HG02571 (cell line): ENCODE results near the gene OXSR1.
"Not testable (repeated sequence)": the region's sequence is repeated elsewhere in the genome, so short reads cannot be mapped to it uniquely, and the experiment has no call there.

ENCODE experiments used
- ATAC-seq: cut with Tn5 transposase; IDR thresholded peaks from one replicate; pipeline ENCODE4 v1.9.1; 2021; ENCODE audit warnings: mild to moderate bottlenecking, moderate library complexity; ENCODE audit not compliant: unreplicated experiment

Gene OXSR1

DNA sequence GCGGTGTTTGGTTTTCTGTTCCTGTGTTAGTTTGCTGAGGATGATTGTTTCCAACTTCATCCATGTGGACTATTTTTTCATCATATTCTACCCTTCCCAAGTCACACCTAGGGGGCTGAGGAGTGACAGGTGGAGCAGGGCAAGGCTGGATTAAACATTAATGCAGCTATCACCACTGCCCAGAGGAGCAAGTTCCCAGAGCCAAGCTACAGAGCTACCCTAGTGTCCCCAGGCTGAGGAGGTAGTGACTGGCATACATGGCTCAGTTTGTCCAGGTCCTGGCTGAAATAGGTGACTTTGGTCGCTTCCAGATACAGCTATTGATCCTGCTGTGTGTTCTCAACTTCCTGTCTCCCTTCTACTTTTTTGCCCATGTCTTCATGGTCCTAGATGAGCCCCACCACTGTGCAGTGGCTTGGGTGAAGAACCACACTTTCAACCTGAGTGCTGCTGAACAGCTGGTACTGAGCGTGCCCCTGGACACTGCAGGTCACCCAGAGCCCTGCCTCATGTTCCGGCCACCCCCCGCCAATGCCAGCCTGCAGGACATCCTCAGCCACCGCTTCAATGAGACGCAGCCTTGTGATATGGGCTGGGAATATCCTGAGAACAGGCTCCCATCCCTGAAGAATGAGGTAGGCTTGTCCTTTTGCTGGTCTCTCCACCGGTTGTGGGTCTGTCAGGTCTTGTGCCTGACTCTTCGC is 100.4 kb downstream of the OXSR1 start, which contains the start of gene SLC22A13:
Gene SLC22A13 (plus strand): TSS at position 209 of the 704 bp plus-strand sequence. CDS start 49 bp downstream, at position 258.
- no peak for ATAC-seq

DNA sequence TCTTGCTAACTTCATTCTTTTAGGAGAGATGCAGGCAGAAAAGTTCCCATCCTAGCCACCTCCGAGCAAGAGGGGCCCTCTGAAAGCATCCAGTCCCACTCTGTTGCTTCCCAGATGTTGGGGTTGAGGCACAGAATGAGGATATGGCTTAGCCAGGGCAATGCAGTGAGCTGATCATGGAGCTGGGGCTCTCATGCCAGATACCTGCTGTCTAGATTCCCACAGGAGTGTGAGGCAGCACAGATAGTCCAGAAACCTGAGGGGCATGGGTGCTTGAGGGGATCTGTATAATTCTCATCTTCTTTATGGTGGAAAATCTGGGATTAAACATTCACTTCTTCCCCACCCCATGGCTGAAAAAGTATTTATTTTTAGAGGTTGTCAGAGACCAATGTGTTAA is 101.5 kb downstream of the OXSR1 start:
- ATAC-seq: no peak

DNA sequence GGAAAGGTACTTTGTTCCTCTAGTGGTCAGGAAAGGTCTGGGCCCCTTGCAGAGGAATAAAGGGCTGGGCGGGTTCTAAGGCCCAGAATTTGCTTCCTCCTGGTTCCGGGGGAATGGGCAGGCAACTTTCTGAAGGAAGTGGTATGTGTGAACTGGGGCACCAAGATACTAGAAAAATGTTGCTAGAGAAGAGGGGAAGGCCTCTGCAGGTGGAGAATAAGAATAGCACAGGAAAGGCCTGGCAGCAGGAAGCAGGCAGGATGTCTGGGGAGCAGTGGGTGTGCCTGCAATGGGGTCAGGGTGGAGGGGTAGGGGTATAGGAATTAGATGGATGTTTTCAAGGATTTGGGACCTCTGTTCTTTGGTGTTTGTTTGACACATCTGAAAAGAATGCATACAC is 102.3 kb downstream of the OXSR1 start:
- ATAC-seq: no peak

DNA sequence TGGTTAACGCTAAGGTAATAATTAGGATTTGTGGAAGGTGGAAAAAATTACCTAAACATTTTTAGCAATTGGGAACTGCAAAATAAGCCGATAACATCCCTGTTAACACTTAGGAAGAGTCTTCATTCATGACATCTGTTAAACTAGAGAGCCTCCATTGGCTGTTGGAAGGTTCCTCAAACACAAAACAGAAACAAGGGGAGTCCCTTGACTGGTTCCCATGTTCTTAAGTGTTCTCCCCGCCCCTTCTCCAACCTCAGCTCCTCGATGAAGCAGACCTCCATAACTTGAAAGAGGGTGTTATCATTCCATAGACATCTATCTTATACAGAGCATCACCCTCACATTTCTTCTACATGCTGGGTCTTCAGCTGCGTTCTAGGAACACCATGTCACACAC is 102.8 kb downstream of the OXSR1 start:
- peak; percentile 17 for ATAC-seq

DNA sequence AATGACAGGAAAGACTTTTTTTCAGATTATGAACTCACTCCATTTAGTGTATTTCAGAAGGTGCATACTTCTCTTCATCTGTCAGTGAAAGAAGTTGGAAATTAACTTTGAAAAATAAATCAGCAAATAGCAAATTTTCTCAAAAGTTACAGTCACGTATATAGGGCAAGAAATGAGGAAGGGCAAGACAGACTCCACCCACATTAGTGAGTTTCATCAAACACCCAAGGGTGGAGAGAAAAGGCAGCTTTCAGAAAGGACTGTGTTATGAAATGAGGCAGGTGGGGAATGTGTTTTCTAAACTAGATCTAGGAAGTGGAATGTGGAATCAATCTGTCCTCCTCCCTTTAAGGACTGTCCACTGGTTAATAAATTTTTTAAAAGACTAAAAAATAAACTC is 103.2 kb downstream of the OXSR1 start:
- ATAC-seq: peak; percentile 57

DNA sequence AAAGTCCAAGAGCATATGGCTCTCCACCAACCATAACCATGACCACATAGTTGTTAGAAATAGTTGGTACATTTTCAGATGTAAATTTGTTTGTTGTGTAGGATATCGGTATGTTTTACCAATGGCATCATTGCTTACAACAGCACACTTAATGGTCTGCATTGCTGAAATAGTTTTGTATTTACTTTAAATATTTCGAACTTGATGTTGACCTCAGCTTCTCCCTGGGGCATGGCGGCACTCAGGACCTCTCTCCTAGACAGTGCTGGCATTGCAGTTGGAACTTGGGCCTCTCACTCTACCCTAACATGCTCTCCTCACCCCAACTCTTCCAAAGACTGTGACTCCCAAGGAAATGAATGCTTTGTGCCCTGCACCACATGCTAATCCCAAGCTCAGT is 105.3 kb downstream of the OXSR1 start:
- no peak for ATAC-seq

DNA sequence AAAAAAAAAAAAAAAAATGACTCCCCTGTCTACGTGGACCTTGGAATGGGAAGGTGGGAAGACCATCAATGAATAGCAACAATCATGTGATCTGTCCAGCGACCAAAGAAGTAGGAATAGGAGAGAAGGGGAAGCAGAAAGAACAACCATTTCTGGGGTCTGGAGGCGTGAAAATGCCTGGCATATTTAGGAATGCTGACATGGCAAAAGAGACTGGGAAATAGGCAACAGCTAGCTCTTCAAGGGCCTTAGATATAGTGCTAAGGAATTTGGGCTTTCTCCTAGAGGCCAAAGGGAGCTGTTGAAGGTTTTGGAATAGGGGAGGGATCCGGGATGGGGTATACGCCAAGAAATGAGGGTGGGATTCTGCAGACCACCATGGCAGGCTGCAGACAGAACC is 106.2 kb downstream of the OXSR1 start:
- ATAC-seq: no peak

DNA sequence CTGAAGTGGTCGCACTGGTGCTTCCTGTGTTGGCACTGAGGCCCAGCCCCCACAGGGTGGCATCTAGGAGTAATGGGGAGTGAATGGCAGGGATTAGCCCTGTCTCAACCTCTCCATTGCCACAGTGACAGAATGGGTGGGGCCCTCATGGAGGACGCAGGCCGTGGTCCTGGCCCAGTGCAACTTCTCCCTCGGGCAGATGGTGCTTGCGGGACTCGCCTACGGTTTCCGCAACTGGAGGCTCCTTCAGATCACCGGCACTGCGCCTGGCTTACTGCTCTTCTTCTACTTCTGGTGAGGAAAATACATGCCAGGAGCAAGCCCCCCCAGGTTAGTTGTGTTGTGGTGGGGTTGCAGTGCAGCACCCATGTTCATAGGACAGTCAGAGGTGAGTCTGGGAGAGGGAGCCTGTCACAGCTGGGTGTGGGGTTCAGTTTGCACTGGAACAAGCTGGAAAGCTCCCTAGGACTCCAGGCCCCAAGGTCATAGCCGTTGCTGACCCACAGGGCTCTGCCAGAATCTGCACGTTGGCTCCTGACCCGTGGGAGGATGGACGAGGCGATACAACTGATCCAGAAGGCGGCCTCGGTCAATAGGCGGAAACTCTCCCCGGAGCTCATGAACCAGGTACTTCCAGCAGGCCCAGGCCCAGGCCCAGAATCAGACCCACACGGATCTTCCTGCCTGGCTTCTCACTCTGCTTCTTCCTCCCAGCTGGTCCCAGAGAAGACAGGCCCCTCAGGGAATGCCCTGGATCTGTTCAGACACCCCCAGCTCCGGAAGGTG is 109.7 kb downstream of the OXSR1 start:
- ATAC-seq: no peak

DNA sequence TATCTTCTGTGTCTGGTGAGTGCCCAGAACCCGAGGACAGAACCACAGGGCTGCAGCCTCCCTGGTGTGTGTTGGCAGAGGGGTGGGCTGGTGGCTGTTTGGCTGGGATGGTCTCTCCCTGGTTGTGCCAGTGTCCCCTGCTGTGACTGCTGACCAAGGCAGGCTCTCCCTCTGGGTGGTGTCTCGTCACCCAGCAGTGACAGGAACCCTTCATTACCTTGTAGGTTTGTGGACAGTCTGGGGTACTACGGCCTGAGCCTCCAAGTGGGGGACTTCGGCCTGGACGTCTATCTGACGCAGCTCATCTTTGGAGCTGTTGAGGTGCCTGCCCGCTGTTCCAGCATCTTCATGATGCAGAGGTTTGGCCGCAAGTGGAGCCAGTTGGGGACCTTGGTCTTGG is 110.3 kb downstream of the OXSR1 start:
- no peak for ATAC-seq

DNA sequence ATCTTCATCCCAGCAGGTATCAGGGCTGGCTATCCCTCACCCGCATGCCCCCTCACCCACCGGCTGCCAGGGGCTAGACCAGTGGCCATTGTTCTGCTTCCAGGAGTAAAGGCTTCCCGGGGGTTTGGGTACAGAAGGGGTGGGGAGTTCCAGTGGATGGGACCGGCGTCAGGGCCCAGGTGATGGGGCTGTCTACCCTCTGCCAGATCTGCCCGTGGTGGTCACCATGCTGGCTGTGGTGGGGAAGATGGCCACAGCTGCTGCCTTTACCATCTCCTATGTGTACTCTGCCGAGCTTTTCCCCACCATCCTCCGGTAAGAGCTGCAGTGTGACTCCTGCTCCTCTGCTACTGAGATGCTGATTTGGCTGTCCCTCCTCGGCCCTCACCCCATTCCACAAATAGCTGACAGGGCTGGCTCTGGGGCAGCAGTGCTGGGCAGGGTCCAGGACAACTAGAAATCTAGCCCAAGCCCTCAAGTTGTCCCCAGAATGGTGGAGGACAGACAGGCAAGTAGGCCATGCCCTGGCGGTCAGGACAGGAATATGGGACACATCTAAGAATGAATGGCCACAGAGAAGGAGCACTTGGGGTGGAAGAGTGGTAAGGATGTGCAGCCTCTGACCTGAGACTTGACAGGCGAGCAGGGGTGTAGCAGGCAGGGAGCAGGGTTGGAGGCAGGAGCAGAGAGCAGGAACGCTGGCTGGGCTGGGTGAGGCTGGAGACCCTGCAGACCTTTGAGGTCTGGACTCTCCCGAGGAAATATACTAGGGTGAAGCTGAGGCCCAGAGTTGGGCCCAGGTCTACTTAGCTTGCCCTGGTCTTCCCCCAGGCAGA is 111.0 kb downstream of the OXSR1 start:
- no peak for ATAC-seq

DNA sequence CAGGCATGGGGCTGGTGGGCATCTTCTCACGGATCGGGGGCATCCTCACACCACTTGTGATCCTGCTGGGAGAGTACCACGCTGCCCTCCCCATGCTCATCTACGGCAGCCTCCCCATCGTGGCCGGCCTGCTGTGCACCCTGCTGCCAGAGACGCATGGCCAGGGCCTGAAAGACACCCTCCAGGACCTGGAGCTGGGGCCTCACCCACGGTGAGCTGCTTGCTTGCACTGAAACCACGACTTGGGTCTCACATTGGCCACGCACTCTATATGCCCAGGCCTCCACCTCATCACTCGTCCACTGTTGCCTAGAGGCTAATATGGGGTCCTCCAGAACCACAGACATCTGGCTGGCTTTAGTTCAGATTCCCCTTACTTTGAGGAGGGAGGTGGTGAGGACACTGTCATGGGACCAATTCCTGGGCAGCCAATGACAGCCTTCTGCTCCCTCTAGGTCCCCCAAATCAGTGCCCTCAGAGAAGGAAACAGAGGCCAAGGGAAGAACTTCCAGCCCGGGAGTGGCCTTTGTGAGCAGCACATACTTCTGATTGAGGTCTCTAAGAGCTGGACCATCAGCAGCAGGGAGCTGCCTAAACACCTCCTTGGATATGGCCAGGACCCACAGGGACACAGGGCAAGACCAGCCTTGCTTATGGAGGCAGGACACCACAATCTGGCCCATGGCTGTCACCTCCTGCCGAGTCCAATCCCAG is 111.7 kb downstream of the OXSR1 start:
- ATAC-seq: no peak

DNA sequence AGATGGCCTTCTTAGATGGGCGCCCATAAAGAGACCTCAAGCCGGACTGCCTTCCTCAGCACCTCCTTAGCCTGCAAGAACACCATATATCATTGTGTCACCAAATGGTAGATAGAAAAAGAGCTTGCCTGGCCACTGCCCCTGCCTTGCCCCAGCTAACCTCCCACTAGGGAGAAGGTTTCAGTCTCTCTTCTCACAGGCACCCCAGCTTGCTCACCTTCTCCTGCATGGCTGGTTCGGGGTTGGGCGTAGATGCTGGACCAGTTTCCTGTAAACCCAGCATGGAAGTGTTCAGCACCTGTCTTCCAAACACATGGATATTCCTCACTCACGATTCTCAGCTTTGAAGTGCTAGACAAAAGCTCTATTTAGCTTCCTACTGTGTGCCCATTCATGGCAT is 113.5 kb downstream of the OXSR1 start:
- no peak for ATAC-seq

DNA sequence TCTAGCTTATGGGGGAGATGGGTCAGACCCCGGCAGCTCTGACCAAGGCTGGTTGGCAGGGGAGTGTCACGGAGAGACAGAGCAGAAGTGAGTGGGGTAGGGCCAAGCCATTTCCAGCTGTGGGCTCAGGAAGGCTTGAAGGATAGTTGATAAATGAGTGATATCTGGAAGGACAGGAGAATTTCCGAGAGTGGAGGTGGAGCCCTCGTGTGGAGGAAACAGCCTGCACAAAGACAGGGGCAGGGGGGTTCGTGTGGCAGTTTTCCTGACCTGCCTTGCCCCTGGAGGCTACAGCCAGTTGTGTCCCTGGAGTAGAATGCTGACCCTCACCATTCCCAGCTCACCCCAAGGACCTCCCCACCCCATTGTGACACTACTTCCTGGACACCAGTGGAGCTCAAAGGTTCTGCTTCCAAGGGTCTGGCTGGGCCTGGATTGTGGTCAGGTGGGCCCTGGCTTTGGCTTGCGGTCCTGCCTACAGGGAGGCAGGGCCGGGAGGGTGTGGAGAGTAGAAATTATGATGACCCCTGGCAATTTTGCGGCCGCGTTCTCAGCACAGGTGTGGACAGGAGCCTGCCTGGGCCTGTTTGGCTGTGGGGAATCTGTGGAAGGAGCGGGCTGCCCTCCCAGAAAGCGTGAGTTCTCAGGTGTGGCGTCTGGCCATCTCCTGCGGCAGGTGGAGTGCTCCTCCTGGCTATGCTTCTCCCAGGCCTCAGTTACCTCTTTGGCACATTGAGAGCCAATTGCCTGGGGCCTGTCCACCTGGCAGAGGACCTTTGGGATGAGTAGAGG is 116.8 kb downstream of the OXSR1 start, which contains the start of gene SLC22A14:
Gene SLC22A14 (plus strand): TSS at position 400 of the 792 bp plus-strand sequence. CDS start 23,733 bp downstream, outside the sequence.
- ATAC-seq: no peak

DNA sequence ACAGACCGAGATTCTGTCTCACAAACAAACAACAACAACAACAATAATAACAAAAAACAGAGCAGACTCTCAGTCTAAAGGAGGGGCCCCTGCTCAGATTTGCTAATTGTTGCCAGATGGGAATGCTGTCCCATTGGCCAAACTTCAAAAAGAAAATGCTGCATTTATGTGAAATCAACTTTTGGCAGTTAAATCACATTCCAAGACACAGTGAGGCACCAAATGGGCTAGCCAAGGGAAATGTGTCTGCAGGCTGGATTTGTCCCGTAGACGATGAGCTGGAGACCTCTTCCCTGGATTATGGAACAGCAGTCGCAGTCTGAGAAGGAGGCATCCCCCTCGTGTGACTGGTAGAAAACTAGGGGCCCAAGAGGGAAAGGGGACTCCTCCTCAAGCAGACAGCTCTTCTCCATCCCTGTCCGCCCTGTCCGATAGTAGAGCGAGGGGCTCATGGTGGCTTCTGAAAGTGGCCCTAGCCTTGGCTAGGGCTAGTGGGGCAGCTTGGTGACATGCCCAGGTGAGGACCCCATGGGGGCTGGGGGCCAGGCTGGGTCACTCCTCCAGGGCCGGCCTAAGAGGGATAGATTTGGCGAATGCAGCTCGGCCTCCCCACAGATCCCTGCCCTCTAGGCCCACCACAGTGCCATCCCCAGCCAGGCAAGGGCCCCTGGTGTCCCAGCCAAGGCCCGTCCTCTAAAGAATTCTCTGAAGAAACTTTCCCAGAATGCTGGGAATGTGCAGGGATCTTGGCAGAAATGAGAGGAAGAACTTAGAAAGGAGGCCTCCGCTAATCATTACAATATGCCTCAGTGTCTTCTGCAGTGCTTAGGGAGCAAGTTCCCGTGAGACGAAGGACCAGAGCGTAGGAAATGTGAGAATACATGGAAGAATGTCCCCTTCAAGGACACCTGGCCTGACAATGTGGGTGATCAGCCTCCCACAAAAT is 118.7 kb downstream of the OXSR1 start:
- ATAC-seq: no peak

DNA sequence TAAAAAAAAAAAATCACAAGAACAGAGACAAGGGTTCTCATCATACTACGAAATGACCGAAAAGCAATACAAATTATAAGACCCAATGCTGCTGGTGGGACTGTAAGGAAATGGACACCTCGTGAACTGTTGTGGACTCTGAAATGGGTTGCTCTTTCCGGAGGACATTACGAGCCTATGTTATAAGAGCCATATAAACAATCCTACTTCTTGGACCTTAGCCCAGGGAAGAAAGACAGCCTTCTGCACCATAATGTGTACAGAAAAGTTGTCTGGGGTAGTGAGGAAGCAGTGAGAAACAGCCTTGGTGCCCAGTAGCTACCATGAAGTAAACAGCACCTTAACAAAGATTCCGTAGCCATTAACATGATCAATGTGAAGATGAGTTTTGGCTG is 119.4 kb downstream of the OXSR1 start:
- no peak for ATAC-seq

DNA sequence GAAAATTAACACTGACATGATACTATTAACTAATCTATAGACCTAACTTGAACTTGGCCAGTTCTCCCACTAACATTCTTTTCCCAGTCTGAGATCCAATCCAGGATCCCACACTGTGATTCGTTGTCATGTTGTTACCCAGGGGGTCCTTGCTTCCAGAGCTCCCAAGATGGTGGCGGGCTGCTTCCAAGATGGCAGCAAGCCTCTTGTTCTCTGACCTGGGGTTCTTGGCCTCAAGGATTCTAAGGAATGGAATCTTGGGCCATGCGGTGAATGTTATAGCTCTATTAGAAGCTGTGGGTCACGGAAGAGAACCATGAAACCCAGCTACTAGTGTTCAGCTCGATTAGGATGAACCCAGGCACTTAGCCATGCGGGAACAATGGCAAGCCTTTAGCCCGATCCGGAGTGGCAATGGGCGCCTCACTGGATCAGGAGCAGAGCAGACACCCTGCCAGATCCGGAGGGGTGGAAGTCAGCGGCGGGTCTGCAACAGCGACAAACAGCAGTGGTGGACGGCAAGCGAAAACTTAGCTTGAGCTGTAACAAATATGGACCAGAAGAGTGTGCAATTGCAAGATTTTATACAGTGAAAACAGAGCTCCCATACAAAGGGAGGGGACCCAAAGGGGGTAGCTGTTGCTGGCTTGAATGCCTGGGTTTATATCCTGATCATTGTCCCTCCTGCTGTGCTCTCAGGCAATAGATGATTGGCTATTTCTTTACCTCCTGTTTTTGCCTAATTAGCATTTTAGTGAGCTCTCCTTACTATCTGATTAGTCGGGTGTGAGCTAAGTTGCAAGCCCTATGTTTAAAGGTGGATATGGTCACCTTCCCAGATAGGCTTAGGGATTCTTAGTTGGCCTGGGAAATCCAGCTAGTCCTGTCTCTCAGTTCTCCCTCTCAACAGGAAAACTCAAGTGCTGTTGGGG is 124.2 kb downstream of the OXSR1 start:
- not testable (repeated sequence) for ATAC-seq

DNA sequence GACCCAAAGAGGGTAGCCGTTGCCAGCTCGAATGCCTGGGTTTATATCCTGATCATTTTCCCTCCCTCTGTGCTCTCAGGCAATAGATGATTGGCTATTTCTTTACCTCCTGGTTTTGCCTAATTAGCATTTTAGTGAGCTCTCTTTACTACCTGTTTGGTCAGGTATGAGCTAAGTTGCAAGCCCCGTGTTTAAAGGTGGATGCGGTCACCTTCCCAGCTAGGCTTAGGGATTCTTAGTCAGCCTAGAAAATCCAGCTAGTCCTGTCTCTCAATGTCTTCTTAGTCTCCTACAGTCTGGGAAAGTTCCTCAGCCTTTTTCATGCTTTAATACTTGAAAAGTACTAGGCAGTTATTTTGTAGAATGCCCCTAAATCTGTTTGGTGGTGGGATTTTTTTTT is 131.7 kb downstream of the OXSR1 start:
- not testable (repeated sequence) for ATAC-seq

DNA sequence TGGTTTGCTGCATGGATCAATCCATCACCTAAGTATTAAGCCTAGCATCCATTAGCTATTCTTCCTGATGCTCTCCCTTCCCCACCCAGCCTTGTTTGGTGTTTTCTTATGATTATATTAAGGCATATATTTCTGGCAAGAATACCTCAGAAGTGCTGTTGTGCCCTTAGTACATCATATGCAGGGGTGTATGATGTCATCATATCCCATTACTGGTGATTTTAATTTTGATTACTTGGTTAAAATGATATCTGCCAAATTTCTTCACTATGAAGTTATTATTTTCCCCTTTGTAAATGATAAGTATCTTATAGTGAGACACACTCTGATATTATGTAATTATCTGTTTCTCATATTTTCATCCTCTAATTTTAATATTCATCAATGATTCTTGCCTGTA is 132.2 kb downstream of the OXSR1 start:
- no peak for ATAC-seq
